Left lung (tissue), 10 donors: ENCODE data around the gene XRCC6. TPM values are rescaled to one million over a fixed set of nuclear protein-coding genes. Genes with fewer than 3 reads are reported as not detected.

Source experiments
- ATAC-seq: fragments of 200-7000 bp; cut with Tn5 transposase; one replicate; pipeline ENCODE4 v1.9.1; 2020; ENCODE audit warnings: moderate library complexity
- DNase-seq, 4 donors: peaks; one replicate each; pipeline ENCODE4 v3.0.0-alpha.2; 2013 to 2020
- H3K27ac ChIP-seq, 2 donors: fragments of 200-600 bp; sonication (generic) in 1 of 2; one replicate each; pipeline versions ENCODE4 v1.5.0 to v1.8.0; 2020 to 2021
- H3K27me3 ChIP-seq, 2 donors: fragments of 200-600 bp; sonication (generic) in 1 of 2; one replicate each; pipeline versions ENCODE4 v1.5.0 to v1.8.0; 2020 to 2021
- H3K36me3 ChIP-seq, 2 donors: fragments of 200-600 bp; sonication (generic) in 1 of 2; one replicate each; pipeline versions ENCODE4 v1.5.0 to v1.8.0; 2020 to 2021
- H3K4me1 ChIP-seq, 2 donors: fragments of 200-600 bp; one replicate each; pipeline ENCODE4 v1.8.0; 2021
- H3K4me3 ChIP-seq, 2 donors: fragments of 200-600 bp; sonication (generic) in 1 of 2; one replicate each; pipeline versions ENCODE4 v1.5.0 to v1.8.0; 2020 to 2021; ENCODE audit warnings: mild to moderate bottlenecking in 1 of 2
- H3K9me3 ChIP-seq, 2 donors: fragments of 200-600 bp; sonication (generic) in 1 of 2; one replicate each; pipeline versions ENCODE4 v1.5.0 to v1.8.0; 2020 to 2021
- intact Hi-C, 2 donors: fragments of 100-400 bp; cut with DNase I; formaldehyde crosslinking; loops; one replicate each; pipeline versions ENCODE4 v1.11.2 to v1.14.2; 2022
- polyA plus RNA-seq, 6 donors: library from polyadenylated mRNA; unstranded; fragments of 120-200 nt; gene quantifications; one replicate each; pipeline ENCODE4 v1.2.1, GENCODE V29; 2013; ENCODE audit not compliant: insufficient read length in 6 of 6
- total RNA-seq, 2 donors: library from RNA; stranded (reverse); fragmentation: NEBNext Ultra II Directional; extraction: Animal tissue kit (Norgen Biotek cat#: 25700); gene quantifications; one replicate each; pipeline ENCODE4 v1.2.1, GENCODE V29; 2021
- TF ChIP-seq, protein P1 (sequence below), 2 donors: fragments of 200-600 bp; sonication (generic) in 1 of 2; IDR thresholded peaks; one replicate each; pipeline versions ENCODE4 v1.5.0 to v1.8.0; 2021; ENCODE audit warnings: antibody characterized with exemption in 2 of 2
- donor health status: DM: no; HTN: yes; CAD: no.
- donor health status: DM: no; HTN: no; CAD: no.

XRCC6 gene
- total and polyA plus RNA-seq, 8 donors, result 176 to 363 (median 338) TPM

DNA sequence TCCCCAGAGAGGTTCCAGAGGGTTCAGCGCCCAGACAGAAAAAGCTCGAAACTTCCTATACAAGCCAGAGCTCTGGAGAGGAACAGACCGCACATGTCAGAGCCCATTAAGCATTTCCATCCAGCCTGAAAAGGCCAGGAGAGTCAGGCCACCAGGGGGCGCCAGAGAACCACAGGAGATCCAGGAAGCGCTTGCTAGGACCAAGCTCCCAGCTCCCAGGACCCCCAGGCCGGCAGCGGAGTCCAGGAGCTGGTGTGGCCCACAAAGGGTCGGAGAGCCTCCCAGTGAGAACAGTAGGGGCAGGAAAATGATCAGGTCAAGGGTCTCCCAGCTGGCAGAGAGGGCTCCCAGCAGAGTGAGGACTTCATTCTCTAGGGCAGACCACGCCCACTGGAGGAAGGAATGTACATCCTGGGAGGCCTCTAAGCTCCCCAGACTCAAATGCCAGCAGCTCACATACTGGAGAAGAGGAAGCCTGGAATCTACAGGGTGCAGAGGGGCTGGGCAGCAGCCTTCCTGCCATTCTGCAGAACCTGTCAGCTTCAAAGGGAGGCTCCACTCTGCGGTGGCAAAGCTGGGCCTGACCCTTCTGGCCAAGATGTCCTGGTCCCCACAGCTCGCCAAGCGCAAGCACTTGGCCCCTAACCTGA, 76.2 kb downstream of the XRCC6 start:
- H3K4me1 ChIP-seq, result peaks cover 10 to 19% of the 10 kb centered on the region in 2 donors
- H3K27ac ChIP-seq, result peak overlapping the region in 1 of 2 donors; percentile 35
- H3K27me3 ChIP-seq, result no peaks in the 10 kb centered on the region
- peak; percentile 93 for ATAC-seq
- TF ChIP-seq, protein P1, sequence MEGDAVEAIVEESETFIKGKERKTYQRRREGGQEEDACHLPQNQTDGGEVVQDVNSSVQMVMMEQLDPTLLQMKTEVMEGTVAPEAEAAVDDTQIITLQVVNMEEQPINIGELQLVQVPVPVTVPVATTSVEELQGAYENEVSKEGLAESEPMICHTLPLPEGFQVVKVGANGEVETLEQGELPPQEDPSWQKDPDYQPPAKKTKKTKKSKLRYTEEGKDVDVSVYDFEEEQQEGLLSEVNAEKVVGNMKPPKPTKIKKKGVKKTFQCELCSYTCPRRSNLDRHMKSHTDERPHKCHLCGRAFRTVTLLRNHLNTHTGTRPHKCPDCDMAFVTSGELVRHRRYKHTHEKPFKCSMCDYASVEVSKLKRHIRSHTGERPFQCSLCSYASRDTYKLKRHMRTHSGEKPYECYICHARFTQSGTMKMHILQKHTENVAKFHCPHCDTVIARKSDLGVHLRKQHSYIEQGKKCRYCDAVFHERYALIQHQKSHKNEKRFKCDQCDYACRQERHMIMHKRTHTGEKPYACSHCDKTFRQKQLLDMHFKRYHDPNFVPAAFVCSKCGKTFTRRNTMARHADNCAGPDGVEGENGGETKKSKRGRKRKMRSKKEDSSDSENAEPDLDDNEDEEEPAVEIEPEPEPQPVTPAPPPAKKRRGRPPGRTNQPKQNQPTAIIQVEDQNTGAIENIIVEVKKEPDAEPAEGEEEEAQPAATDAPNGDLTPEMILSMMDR (IDR thresholded peaks at IDR 0.05), result peak; percentile 98 to 100
- H3K36me3 ChIP-seq, result peaks cover 0 to 16% of the 10 kb centered on the region in 2 donors
- peak; percentile 88 to 99 (median 92) for DNase-seq
- peak overlapping the region in 1 of 2 donors; percentile 27 for H3K4me3 ChIP-seq
- intact Hi-C loops, result no loop called here
- no peaks in the 10 kb centered on the region for H3K9me3 ChIP-seq

- TF ChIP-seq, protein P1 (IDR thresholded peaks at IDR 0.05), result no peak
- H3K4me3 ChIP-seq, result no peak within 1 kb of the TSS
- ATAC-seq, result peak; percentile 62
These were observed 78.4 kb downstream of the XRCC6 start, which contains the start of gene MEI1 for GRCh38 chr22:41699264-41700107. Gene MEI1 (plus strand): TSS chr22:41699503. CDS start chr22:41699539, 36 bp downstream.

GRCh38 chr22:41700108-41700364, 78.9 kb downstream of the XRCC6 start:
- Histone ChIP-seq H3K27me3 (no peaks in the 10 kb centered on the region), H3K9me3 (no peaks in the 10 kb centered on the region), H3K4me1 (peaks cover 10 to 19% of the 10 kb centered on the region in 2 donors), H3K27ac (no peak overlapping the region), H3K36me3 (no peaks in the 10 kb centered on the region), H3K4me3 (no peak overlapping the region)
- intact Hi-C loops, result no loop called here
- TF ChIP-seq, protein P1 (IDR thresholded peaks at IDR 0.05), result no peak
- DNase-seq, result no peak
- no peak for ATAC-seq

More at GRCh38 chr22:41699264-41700107, 78.4 kb downstream of the XRCC6 start, which contains the start of gene MEI1:
- Histone ChIP-seq H3K27me3 (no peaks in the 10 kb centered on the region), H3K9me3 (no peaks in the 10 kb centered on the region), H3K27ac (no peak within 1 kb of the TSS), H3K36me3 (peaks cover 0 to under 1% of the 10 kb centered on the region in 2 donors), H3K4me1 (peaks cover 10 to 19% of the 10 kb centered on the region in 2 donors)
- peak; percentile 57 to 95 (median 87) for DNase-seq
- intact Hi-C loops, result no loop called here

GRCh38 chr22:41702763-41703162, 81.7 kb downstream of the XRCC6 start:
- H3K4me1 ChIP-seq, result peaks cover 2 to 8% of the 10 kb centered on the region in 2 donors
- intact Hi-C loops, result no loop called here
- TF ChIP-seq, protein P1 (IDR thresholded peaks at IDR 0.05), result no peak
- DNase-seq (no peak), ATAC-seq (no peak)
- H3K9me3 ChIP-seq, result no peaks in the 10 kb centered on the region
- H3K36me3 ChIP-seq, result no peaks in the 10 kb centered on the region
- no peak overlapping the region for H3K4me3 ChIP-seq
- H3K27me3 ChIP-seq, result no peaks in the 10 kb centered on the region
- no peak overlapping the region for H3K27ac ChIP-seq

DNA sequence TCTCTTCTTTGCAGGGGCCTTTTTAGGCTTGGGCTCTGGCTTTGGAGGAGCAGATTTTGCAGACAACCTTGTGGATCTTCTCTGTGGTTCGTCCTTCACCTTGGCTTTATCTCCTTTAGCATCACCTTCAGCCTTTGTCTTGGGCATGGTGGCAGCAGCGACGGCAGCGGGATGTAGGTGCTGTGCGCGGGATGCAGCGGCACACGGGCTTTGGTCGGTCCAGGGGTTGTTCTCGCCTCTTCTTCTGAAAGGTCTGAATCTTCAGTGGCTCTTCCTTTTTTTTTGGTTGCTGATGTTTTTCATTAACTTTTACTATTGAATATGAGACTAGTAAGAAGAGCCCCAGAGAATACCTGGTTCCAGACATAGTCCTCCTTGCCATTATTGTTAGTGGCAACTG, 88.2 kb downstream of the XRCC6 start:
- no peaks in the 10 kb centered on the region for H3K36me3 ChIP-seq
- no peak overlapping the region for H3K4me3 ChIP-seq
- no peaks in the 10 kb centered on the region for H3K27me3 ChIP-seq
- no peak overlapping the region for H3K27ac ChIP-seq
- H3K4me1 ChIP-seq, result no peaks in the 10 kb centered on the region
- TF ChIP-seq, protein P1 (IDR thresholded peaks at IDR 0.05), result no peak
- no peak for ATAC-seq
- H3K9me3 ChIP-seq, result no peaks in the 10 kb centered on the region
- no peak for DNase-seq
- intact Hi-C loops, result no loop called here
